Measurements from ENCODE around the gene FGF1. TPM values are rescaled to one million over a fixed set of nuclear protein-coding genes. Genes with fewer than 3 reads are reported as not detected.

Gene FGF1
- polyA plus RNA-seq, 3 donors, result not detected

- Histone ChIP-seq H3K27ac (ENCODE audit: low read depth in 1 of 2, low read length in 2 of 2) (no peak overlapping the region), H3K9ac (ENCODE audit: insufficient read depth, low read length, poor library complexity, severe bottlenecking) (no peak overlapping the region), H3K79me2 (ENCODE audit: insufficient read depth, low read length) (no peaks in the 10 kb centered on the region), H3K27me3 (ENCODE audit: control insufficient read depth in 2 of 2, insufficient read depth in 2 of 2, low read length in 2 of 2) (peaks cover 47 to 57% of the 10 kb centered on the region in 2 donors), H3K4me3 (replicated peaks in 1 of 3; ENCODE audit: low read depth in 2 of 3, low read length in 3 of 3) (no peak overlapping the region), H4K20me1 (ENCODE audit: insufficient read depth, low read length) (no peaks in the 10 kb centered on the region), H3K4me2 (replicated peaks; ENCODE audit: extremely low read depth, low read length, poor library complexity, severe bottlenecking) (no peak overlapping the region), H3K4me1 (ENCODE audit: control insufficient read depth in 1 of 2, insufficient read depth in 2 of 2, low read length in 2 of 2) (no peaks in the 10 kb centered on the region), H2AFZ (ENCODE audit: insufficient read depth, low read depth, low read length, poor library complexity, severe bottlenecking) (no peak overlapping the region), H3K9me3 (replicated peaks in 1 of 2; ENCODE audit: control insufficient read depth in 1 of 2, insufficient read depth in 1 of 2, low read length in 2 of 2) (peaks cover 0 to 6% of the 10 kb centered on the region in 2 donors), H3K36me3 (replicated peaks in 1 of 2; ENCODE audit: control insufficient read depth in 1 of 2, insufficient read depth in 2 of 2, low read length in 2 of 2) (no peaks in the 10 kb centered on the region)
- no peak for TF ChIP-seq CTCF (IDR thresholded peaks at IDR 0.05)
- WGBS (ENCODE audit: insufficient coverage), result 63% methylated on average over 2 of the region's 2 CpGs
- Mint-ChIP-seq H3K9me3 (peaks cover 0 to 6% (median 0%) of the 10 kb centered on the region in 7 donors), H3K4me3 (no peak overlapping the region), H3K4me1 (no peaks in the 10 kb centered on the region), H3K27me3 (ENCODE audit: low read depth in 3 of 3) (peaks cover 43 to 52% (median 50%) of the 10 kb centered on the region in 3 donors), H3K27ac (no peak overlapping the region), H3K36me3 (no peaks in the 10 kb centered on the region)
- DNase-seq, result no peak
- intact Hi-C loops (cut with micrococcal nuclease), result loop anchor here in 1 of 2 donors (10.0 kb wide), 1 partner anchor 385 kb away; no protein-coding TSS in a partner anchor
Observed at GRCh38 chr5:142549834-142550233, 136.1 kb downstream of the FGF1 start.

- H3K36me3 Mint-ChIP-seq, result no peaks in the 10 kb centered on the region
- intact Hi-C loops (cut with micrococcal nuclease), result loop anchor here in 1 of 2 donors (10.0 kb wide), 1 partner anchor 384 kb away; no protein-coding TSS in a partner anchor
- H3K9me3 Mint-ChIP-seq, result peaks cover 0 to 6% (median 0%) of the 10 kb centered on the region in 7 donors
- H3K27ac Mint-ChIP-seq, result no peak overlapping the region
- 68% methylated on average over 4 of the region's 5 CpGs for WGBS (ENCODE audit: insufficient coverage)
- H3K27ac ChIP-seq (ENCODE audit: low read depth in 1 of 2, low read length in 2 of 2), result no peak overlapping the region
- no peaks in the 10 kb centered on the region for H3K4me1 ChIP-seq (ENCODE audit: control insufficient read depth in 1 of 2, insufficient read depth in 2 of 2, low read length in 2 of 2)
- no peaks in the 10 kb centered on the region for H3K79me2 ChIP-seq (ENCODE audit: insufficient read depth, low read length)
- H3K9me3 ChIP-seq (replicated peaks in 1 of 2; ENCODE audit: control insufficient read depth in 1 of 2, insufficient read depth in 1 of 2, low read length in 2 of 2), result peaks cover 0 to 6% of the 10 kb centered on the region in 2 donors
- H3K4me1 Mint-ChIP-seq, result no peaks in the 10 kb centered on the region
- peaks cover 41 to 49% of the 10 kb centered on the region in 2 donors for H3K27me3 ChIP-seq (ENCODE audit: control insufficient read depth in 2 of 2, insufficient read depth in 2 of 2, low read length in 2 of 2)
- peak overlapping the region in 1 of 2 donors; percentile 44 for H3K4me3 Mint-ChIP-seq
- peaks cover 37 to 49% (median 47%) of the 10 kb centered on the region in 3 donors for H3K27me3 Mint-ChIP-seq (ENCODE audit: low read depth in 3 of 3)
- DNase-seq, result no peak
- H3K36me3 ChIP-seq (replicated peaks in 1 of 2; ENCODE audit: control insufficient read depth in 1 of 2, insufficient read depth in 2 of 2, low read length in 2 of 2), result no peaks in the 10 kb centered on the region
- no peak overlapping the region for H2AFZ ChIP-seq (ENCODE audit: insufficient read depth, low read depth, low read length, poor library complexity, severe bottlenecking)
- no peak overlapping the region for H3K4me3 ChIP-seq (replicated peaks in 1 of 3; ENCODE audit: low read depth in 2 of 3, low read length in 3 of 3)
- TF ChIP-seq CTCF (IDR thresholded peaks at IDR 0.05), result peak; percentile 52
- H3K9ac ChIP-seq (ENCODE audit: insufficient read depth, low read length, poor library complexity, severe bottlenecking), result no peak overlapping the region
- H3K4me2 ChIP-seq (replicated peaks; ENCODE audit: extremely low read depth, low read length, poor library complexity, severe bottlenecking), result no peak overlapping the region
- no peaks in the 10 kb centered on the region for H4K20me1 ChIP-seq (ENCODE audit: insufficient read depth, low read length)
Observed at GRCh38 chr5:142548739-142549275, 137.1 kb downstream of the FGF1 start.

Measured in CD14-positive monocyte (primary cell).